ENCODE results near the gene RYR1. TPM values are rescaled to one million over a fixed set of nuclear protein-coding genes. Genes with fewer than 3 reads are reported as not detected.

RYR1 gene
- total RNA-seq, 2 donors from 2014 or later, result 0.84 to 3.3 TPM

DNA sequence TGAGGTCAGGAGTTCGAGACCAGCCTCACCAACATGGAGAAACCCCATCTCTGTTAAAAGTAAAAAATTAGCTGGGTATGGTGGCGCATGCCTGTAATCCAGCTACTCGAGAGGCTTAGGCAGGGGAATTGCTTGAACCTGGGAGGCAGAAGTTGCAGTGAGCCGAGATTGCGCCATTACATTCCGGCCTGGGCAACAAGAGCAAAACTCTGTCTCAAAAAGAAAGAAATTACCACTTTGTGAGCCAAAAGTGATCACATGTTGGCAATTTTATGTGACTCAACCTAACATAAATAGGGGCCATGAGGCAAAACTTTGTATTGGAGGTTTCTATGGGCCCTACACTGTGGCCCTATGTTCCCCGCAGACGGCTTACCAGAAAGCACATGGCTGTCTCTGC lies 112.1 kb downstream of the RYR1 start:
- no peak for DNase-seq
- Histone ChIP-seq H3K36me3 (ENCODE audit: control insufficient read depth, insufficient read depth, low read length) (no peaks in the 10 kb centered on the region), H3K27ac (ENCODE audit: low read depth, low read length) (no peak overlapping the region), H3K4me3 (ENCODE audit: low read length) (no peak overlapping the region), H3K27me3 (ENCODE audit: control insufficient read depth, insufficient read depth, low read length, poor library complexity, severe bottlenecking) (no peaks in the 10 kb centered on the region), H3K4me1 (ENCODE audit: control insufficient read depth, insufficient read depth, low read length) (no peaks in the 10 kb centered on the region), H3K9ac (ENCODE audit: extremely low read depth, low read length, poor library complexity, severe bottlenecking) (no peak overlapping the region), H3K9me3 (ENCODE audit: control insufficient read depth, low read length) (no peaks in the 10 kb centered on the region)
- Mint-ChIP-seq H3K4me1 (peaks cover 4% of the 10 kb centered on the region), H3K4me3 (no peak overlapping the region), H3K27ac (no peak overlapping the region), H3K9me3 (no peaks in the 10 kb centered on the region), H3K27me3 (ENCODE audit: insufficient read depth) (no peaks in the 10 kb centered on the region), H3K36me3 (ENCODE audit: low read depth) (no peaks in the 10 kb centered on the region)
- no peak for TF ChIP-seq CTCF (conservative IDR thresholded peaks at IDR 0.05)
- 92 to 96% methylated on average over 8 of the region's 8 CpGs for WGBS, 2 experiments (ENCODE audit: insufficient coverage in 1 of 2, insufficient read length in 1 of 2)

GRCh38 chr19:38547421-38547820 lies 113.9 kb downstream of the RYR1 start:
- no peaks in the 10 kb centered on the region for H3K36me3 ChIP-seq (ENCODE audit: control insufficient read depth, insufficient read depth, low read length)
- no peak for DNase-seq
- H3K9ac ChIP-seq (ENCODE audit: extremely low read depth, low read length, poor library complexity, severe bottlenecking), result no peak overlapping the region
- no peaks in the 10 kb centered on the region for H3K27me3 Mint-ChIP-seq (ENCODE audit: insufficient read depth)
- no peaks in the 10 kb centered on the region for H3K9me3 ChIP-seq (ENCODE audit: control insufficient read depth, low read length)
- H3K36me3 Mint-ChIP-seq (ENCODE audit: low read depth), result no peaks in the 10 kb centered on the region
- H3K4me3 ChIP-seq (ENCODE audit: low read length), result no peak overlapping the region
- 87 to 92% methylated on average over 5 of the region's 5 CpGs for WGBS, 2 experiments (ENCODE audit: insufficient coverage in 1 of 2, insufficient read length in 1 of 2)
- H3K4me1 ChIP-seq (ENCODE audit: control insufficient read depth, insufficient read depth, low read length), result no peaks in the 10 kb centered on the region
- H3K4me3 Mint-ChIP-seq, result no peak overlapping the region
- H3K9me3 Mint-ChIP-seq, result no peaks in the 10 kb centered on the region
- no peak overlapping the region for H3K27ac ChIP-seq (ENCODE audit: low read depth, low read length)
- H3K27ac Mint-ChIP-seq, result no peak overlapping the region
- H3K4me1 Mint-ChIP-seq, result peaks cover 4% of the 10 kb centered on the region
- no peak for TF ChIP-seq CTCF (conservative IDR thresholded peaks at IDR 0.05)
- H3K27me3 ChIP-seq (ENCODE audit: control insufficient read depth, insufficient read depth, low read length, poor library complexity, severe bottlenecking), result no peaks in the 10 kb centered on the region

- H3K9me3 ChIP-seq (ENCODE audit: control insufficient read depth, low read length), result no peaks in the 10 kb centered on the region
- no peaks in the 10 kb centered on the region for H3K4me1 ChIP-seq (ENCODE audit: control insufficient read depth, insufficient read depth, low read length)
- no peaks in the 10 kb centered on the region for H3K27me3 ChIP-seq (ENCODE audit: control insufficient read depth, insufficient read depth, low read length, poor library complexity, severe bottlenecking)
- Mint-ChIP-seq H3K4me3 (no peak overlapping the region), H3K27me3 (ENCODE audit: insufficient read depth) (no peaks in the 10 kb centered on the region), H3K9me3 (no peaks in the 10 kb centered on the region), H3K27ac (no peak overlapping the region), H3K4me1 (peaks cover 4% of the 10 kb centered on the region), H3K36me3 (ENCODE audit: low read depth) (no peaks in the 10 kb centered on the region)
- H3K9ac ChIP-seq (ENCODE audit: extremely low read depth, low read length, poor library complexity, severe bottlenecking), result no peak overlapping the region
- no peak overlapping the region for H3K4me3 ChIP-seq (ENCODE audit: low read length)
- TF ChIP-seq CTCF (conservative IDR thresholded peaks at IDR 0.05), result no peak
- no peak for DNase-seq
- H3K27ac ChIP-seq (ENCODE audit: low read depth, low read length), result no peak overlapping the region
- H3K36me3 ChIP-seq (ENCODE audit: control insufficient read depth, insufficient read depth, low read length), result no peaks in the 10 kb centered on the region
- 98 to 100% methylated on average over 2 to 5 of the region's 5 CpGs for WGBS, 2 experiments (ENCODE audit: insufficient coverage in 1 of 2, insufficient read length in 1 of 2)
Observed at GRCh38 chr19:38549061-38549460, 115.6 kb downstream of the RYR1 start.
